ENCODE measurements around the gene CACNA2D1.

CACNA2D1 gene

DNA sequence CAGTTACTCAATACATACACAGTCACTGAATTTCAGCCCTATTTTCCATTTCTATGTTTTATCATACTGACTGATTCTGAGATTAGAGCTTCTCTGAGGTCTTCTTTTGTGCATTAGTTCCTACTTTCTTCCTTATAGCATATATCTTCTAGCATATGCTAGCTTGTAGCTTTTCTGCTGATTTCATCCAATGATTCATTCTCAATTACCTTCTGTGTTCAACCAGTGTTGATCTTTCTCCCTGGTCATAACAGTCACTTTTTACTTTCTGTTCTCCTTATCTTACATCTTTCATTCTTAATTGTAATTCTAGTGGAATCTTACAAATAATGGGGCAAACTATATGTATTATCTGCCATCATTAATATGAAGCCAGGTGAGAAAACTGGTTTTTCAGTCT lies 514.2 kb downstream of the CACNA2D1 start:
- no peak for DNase-seq

DNA sequence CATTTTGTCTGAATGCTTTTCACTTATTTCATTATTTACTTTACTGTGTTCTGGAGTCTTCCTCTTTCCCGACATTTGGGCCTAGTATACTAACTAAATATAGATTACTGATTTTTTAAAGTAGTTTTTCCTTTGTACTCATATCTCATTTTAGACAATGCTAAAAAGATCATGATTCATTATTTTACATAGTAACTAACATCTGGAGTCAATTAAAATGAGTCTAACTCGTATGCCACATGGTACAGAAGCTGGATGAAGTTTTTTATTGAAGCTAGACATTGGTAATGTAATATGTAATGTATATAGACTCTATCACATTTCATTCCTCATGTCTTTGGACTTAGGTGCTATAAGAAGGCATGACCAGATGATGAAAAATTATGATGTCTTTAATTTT lies 517.4 kb downstream of the CACNA2D1 start:
- DNase-seq, result no peak

GRCh38 chr7:81925530-81925929 lies 518.0 kb downstream of the CACNA2D1 start:
- no peak for DNase-seq

GRCh38 chr7:81924494-81924893 lies 519.1 kb downstream of the CACNA2D1 start:
- no peak for DNase-seq

GRCh38 chr7:81919494-81919893 lies 524.1 kb downstream of the CACNA2D1 start:
- no peak for DNase-seq

DNA sequence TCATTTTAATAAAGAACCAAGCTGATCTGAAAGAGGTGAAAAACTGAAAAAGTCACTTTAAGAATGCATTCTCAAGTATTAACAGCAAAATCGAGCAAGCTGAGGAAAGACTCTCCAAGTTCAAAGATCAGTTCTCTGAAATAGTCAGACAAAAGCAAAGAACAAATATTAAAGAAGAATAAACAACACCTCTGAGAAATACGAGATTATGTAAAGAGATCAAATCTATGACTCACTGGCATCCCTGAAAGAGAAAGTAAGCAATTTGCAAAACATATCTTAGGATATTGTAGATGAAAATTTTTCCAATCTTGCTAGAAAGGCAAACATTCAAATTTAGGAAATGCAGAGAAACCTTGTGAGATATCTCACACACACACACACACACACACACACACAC lies 535.4 kb downstream of the CACNA2D1 start:
- DNase-seq, result no peak

- DNase-seq, result no peak
Observed at GRCh38 chr7:81903115-81903514, 540.5 kb downstream of the CACNA2D1 start.

GRCh38 chr7:81902536-81902935 lies 541.0 kb downstream of the CACNA2D1 start:
- no peak for DNase-seq

All from CD4-positive, alpha-beta T cell treated with Interleukin-6 for 4 hours (primary cell).